Measurements from ENCODE around the gene UGT1A8.
"Not testable (repeated sequence)": the region's sequence is repeated elsewhere in the genome, so short reads cannot be mapped to it uniquely, and the experiment has no call there.

UGT1A8 gene

DNA sequence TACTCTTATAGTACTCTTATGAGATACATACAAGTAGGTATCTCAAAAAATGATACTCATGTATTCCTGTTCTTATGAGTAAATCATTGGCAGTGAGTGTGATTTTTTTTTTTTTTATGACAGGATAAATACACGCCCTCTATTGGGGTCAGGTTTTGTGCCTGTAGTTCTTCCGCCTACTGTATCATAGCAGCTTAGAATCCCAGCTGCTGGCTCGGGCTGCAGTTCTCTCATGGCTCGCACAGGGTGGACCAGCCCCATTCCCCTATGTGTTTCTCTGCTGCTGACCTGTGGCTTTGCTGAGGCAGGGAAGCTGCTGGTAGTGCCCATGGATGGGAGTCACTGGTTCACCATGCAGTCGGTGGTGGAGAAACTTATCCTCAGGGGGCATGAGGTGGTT lies at the start of gene UGT1A8:
Gene UGT1A8 (plus strand): TSS at position 158 of the 400 bp plus-strand sequence. CDS start 75 bp downstream, at position 233.
- DNase-seq (ENCODE audit: extremely low spot score); POLR2A ChIA-PET; CTCF ChIA-PET: not testable (repeated sequence)

DNA sequence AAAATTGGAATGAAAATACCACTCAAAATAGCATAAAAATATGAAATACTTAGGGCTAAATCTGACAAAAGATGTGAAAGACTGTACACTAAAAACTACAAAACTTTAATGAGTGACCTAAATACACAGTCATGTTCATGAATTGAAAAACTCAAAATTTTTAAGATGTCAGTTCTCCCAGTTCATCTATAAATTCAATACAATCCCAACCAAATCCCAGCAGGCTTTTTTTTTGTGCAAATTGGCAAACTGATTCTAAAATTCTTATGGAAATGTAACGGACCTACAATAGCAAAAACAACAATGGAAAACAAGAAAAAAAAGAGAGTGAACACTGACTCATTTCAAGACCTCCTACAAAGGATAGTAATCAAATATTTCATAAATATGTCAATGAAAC lies 46.4 kb upstream of the UGT1A8 start:
- CTCF ChIA-PET: no interaction called here
- POLR2A ChIA-PET: no interaction called here
- TF ChIP-seq, protein P1, sequence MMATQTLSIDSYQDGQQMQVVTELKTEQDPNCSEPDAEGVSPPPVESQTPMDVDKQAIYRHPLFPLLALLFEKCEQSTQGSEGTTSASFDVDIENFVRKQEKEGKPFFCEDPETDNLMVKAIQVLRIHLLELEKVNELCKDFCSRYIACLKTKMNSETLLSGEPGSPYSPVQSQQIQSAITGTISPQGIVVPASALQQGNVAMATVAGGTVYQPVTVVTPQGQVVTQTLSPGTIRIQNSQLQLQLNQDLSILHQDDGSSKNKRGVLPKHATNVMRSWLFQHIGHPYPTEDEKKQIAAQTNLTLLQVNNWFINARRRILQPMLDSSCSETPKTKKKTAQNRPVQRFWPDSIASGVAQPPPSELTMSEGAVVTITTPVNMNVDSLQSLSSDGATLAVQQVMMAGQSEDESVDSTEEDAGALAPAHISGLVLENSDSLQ (IDR thresholded peaks at IDR 0.05): no peak
- no peak for TF ChIP-seq TARDBP (IDR thresholded peaks at IDR 0.05)
- no peak for TF ChIP-seq FOXK2 (IDR thresholded peaks at IDR 0.05)
- no peak for TF ChIP-seq BHLHE40 (IDR thresholded peaks at IDR 0.05; ENCODE audit: borderline replicate concordance)
- no peak for TF ChIP-seq ZNF384 (IDR thresholded peaks at IDR 0.05)
- no peak for TF ChIP-seq FOXA1 (IDR thresholded peaks at IDR 0.05)
- TF ChIP-seq SUZ12 (IDR thresholded peaks at IDR 0.05): no peak
- no peak for TF ChIP-seq HDGF (IDR thresholded peaks at IDR 0.05; ENCODE audit: borderline replicate concordance)
- TF ChIP-seq ELF4 (IDR thresholded peaks at IDR 0.05): no peak
- TF ChIP-seq CTBP1 (IDR thresholded peaks at IDR 0.05; ENCODE audit: borderline replicate concordance): no peak
- TF ChIP-seq FOXM1 (IDR thresholded peaks at IDR 0.05; ENCODE audit: borderline replicate concordance): no peak
- TF ChIP-seq ARNT (IDR thresholded peaks at IDR 0.05): no peak
- no peak for TF ChIP-seq L3MBTL2 (conservative IDR thresholded peaks at IDR 0.05)
- no peak for TF ChIP-seq NFRKB (IDR thresholded peaks at IDR 0.05)
- no peak for TF ChIP-seq LEF1 (IDR thresholded peaks at IDR 0.05; ENCODE audit: borderline replicate concordance)
- TF ChIP-seq SP1 (IDR thresholded peaks at IDR 0.05): no peak
- no peak for DNase-seq (ENCODE audit: extremely low spot score)

DNA sequence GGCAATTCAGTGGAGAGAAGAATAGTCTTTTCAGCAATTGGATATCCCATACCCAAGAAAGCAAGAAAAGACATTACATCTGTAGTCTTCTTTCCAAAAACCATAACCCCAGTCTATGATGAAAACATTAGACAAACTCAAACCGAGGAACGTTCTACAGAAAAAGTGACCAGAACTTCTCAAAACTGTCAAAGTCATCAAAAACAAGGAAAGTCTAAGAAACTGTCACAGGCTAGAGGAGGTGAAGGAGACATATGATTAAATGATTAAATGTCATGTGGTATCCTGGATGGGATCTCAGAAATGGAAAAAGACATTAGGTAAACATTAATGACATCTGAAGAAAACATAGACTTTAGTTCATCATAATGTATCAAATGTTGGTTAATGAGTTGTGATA lies 46.0 kb upstream of the UGT1A8 start:
- CTCF ChIA-PET: no interaction called here
- TF ChIP-seq, protein P1 (IDR thresholded peaks at IDR 0.05): no peak
- no peak for TF ChIP-seq ELF4 (IDR thresholded peaks at IDR 0.05)
- TF ChIP-seq LEF1 (IDR thresholded peaks at IDR 0.05; ENCODE audit: borderline replicate concordance): no peak
- TF ChIP-seq FOXK2 (IDR thresholded peaks at IDR 0.05): no peak
- no peak for TF ChIP-seq FOXA1 (IDR thresholded peaks at IDR 0.05)
- TF ChIP-seq HDGF (IDR thresholded peaks at IDR 0.05; ENCODE audit: borderline replicate concordance): no peak
- no peak for TF ChIP-seq NFRKB (IDR thresholded peaks at IDR 0.05)
- POLR2A ChIA-PET: no interaction called here
- DNase-seq (ENCODE audit: extremely low spot score): no peak

DNA sequence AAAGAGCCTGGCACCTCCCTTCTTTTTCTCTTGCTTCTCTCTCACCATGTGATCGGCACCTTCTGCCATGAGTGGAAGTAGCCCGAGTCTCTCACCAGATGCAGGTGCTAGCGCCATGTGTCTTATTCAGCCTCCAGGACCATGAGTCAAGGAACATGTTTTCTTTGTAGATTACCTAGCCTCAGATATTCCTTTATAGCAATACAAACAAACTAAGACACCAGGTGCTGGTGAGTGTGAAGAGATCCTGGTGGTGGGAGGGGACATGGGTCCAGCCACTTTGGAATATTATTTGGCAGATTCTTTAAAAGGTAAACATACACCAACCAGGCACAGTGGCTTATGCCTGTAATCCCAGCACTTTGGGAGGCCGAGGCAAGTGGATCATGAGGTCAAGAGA lies 45.0 kb upstream of the UGT1A8 start:
- ChIA-PET CTCF (no interaction called here), POLR2A (no interaction called here)
- no peak for DNase-seq (ENCODE audit: extremely low spot score)
- no peak for TF ChIP-seq HDGF (IDR thresholded peaks at IDR 0.05; ENCODE audit: borderline replicate concordance)
- no peak for TF ChIP-seq BHLHE40 (IDR thresholded peaks at IDR 0.05; ENCODE audit: borderline replicate concordance)
- TF ChIP-seq LEF1 (IDR thresholded peaks at IDR 0.05; ENCODE audit: borderline replicate concordance): no peak
- TF ChIP-seq, protein P1 (IDR thresholded peaks at IDR 0.05): no peak
- no peak for TF ChIP-seq TARDBP (IDR thresholded peaks at IDR 0.05)
- TF ChIP-seq SUZ12 (IDR thresholded peaks at IDR 0.05): no peak
- no peak for TF ChIP-seq SP1 (IDR thresholded peaks at IDR 0.05)
- no peak for TF ChIP-seq FOXA1 (IDR thresholded peaks at IDR 0.05)
- TF ChIP-seq L3MBTL2 (conservative IDR thresholded peaks at IDR 0.05): no peak
- no peak for TF ChIP-seq FOXK2 (IDR thresholded peaks at IDR 0.05)
- TF ChIP-seq FOXM1 (IDR thresholded peaks at IDR 0.05; ENCODE audit: borderline replicate concordance): no peak
- TF ChIP-seq ZNF384 (IDR thresholded peaks at IDR 0.05): no peak
- no peak for TF ChIP-seq NFRKB (IDR thresholded peaks at IDR 0.05)
- no peak for TF ChIP-seq CTBP1 (IDR thresholded peaks at IDR 0.05; ENCODE audit: borderline replicate concordance)
- no peak for TF ChIP-seq ARNT (IDR thresholded peaks at IDR 0.05)
- no peak for TF ChIP-seq ELF4 (IDR thresholded peaks at IDR 0.05)

DNA sequence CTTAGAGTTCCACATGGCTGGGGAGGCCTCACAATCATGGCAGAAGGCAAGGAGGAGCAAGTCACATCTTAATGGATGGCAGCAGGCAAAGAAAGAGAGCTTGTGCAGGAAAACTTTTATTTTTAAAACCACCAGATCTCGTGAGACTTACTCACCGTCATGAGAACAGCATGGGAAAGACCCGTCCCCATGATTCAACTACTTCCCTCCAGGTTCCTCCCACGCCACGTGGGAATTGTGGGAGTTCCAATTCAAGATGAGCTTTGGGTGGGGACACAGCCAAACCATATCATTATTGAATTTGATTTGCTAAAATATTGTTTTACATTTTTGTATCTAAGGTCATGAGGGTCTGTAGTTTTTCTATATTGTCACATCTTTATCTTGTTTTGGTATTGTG lies 40.1 kb upstream of the UGT1A8 start:
- CTCF ChIA-PET, POLR2A ChIA-PET: not testable (repeated sequence)

DNA sequence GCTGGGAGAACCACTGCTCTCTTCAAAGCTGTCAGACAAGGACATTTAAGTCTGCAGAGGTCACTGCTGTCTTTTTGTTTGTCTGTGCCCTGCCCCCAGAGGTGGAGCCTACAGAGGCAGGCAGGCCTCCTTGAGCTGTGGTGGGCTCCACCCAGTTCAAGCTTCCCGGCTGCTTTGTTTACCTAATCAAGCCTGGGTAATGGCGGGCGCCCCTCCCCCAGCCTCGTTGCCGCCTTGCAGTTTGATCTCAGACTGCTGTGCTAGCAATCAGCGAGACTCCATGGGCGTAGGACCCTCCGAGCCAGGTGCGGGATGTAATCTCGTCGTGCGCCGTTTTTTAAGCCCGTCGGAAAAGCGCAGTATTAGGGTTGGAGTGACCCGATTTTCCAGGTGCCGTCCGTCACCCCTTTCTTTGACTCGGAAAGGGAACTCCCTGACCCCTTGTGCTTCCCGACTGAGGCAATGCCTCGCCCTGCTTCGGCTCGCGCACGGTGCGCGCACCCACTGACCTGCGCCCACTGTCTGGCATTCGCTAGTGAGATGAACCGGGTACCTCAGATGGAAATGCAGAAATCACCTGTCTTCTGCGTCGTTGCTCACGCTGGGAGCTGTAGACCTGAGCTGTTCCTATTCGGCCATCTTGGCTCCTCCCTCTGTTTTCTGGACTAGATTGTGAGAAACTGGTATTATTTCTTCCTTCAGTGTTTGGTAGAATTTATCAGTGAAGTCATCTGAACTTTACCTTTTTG lies 34.0 kb upstream of the UGT1A8 start:
- DNase-seq (ENCODE audit: extremely low spot score); CTCF ChIA-PET; POLR2A ChIA-PET: not testable (repeated sequence)

More for the DNA sequence above, 40.1 kb upstream of the UGT1A8 start:
- DNase-seq (ENCODE audit: extremely low spot score): not testable (repeated sequence)

DNA sequence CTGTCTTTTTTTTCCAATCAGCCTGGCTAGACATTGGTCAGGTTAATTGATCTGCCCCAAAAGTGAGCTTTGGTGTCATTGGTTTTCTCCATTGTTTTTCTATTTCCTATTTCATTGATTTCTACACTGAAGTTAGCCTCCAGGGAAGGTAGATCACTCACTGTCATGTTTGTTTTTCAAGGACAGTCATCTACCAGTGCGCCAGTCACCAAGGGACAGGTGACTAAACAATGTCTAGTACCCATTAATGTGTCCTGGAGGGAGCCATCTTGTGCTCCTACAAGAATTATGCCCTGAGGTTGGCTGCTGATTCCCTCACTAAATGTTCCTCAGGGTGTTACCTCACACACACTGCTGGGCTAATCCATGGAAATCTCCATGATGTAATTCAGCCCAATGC lies 33.2 kb upstream of the UGT1A8 start:
- no peak for TF ChIP-seq SP1 (IDR thresholded peaks at IDR 0.05)
- TF ChIP-seq LEF1 (IDR thresholded peaks at IDR 0.05; ENCODE audit: borderline replicate concordance): no peak
- no peak for TF ChIP-seq L3MBTL2 (conservative IDR thresholded peaks at IDR 0.05)
- TF ChIP-seq, protein P1 (IDR thresholded peaks at IDR 0.05): no peak
- no peak for TF ChIP-seq CTBP1 (IDR thresholded peaks at IDR 0.05; ENCODE audit: borderline replicate concordance)
- TF ChIP-seq ZNF384 (IDR thresholded peaks at IDR 0.05): no peak
- TF ChIP-seq TARDBP (IDR thresholded peaks at IDR 0.05): no peak
- TF ChIP-seq FOXM1 (IDR thresholded peaks at IDR 0.05; ENCODE audit: borderline replicate concordance): no peak
- no peak for TF ChIP-seq FOXK2 (IDR thresholded peaks at IDR 0.05)
- no peak for TF ChIP-seq SUZ12 (IDR thresholded peaks at IDR 0.05)
- TF ChIP-seq FOXA1 (IDR thresholded peaks at IDR 0.05): no peak
- TF ChIP-seq BHLHE40 (IDR thresholded peaks at IDR 0.05; ENCODE audit: borderline replicate concordance): no peak
- no peak for TF ChIP-seq ARNT (IDR thresholded peaks at IDR 0.05)
- TF ChIP-seq ELF4 (IDR thresholded peaks at IDR 0.05): no peak
- no peak for TF ChIP-seq NFRKB (IDR thresholded peaks at IDR 0.05)
- TF ChIP-seq HDGF (IDR thresholded peaks at IDR 0.05; ENCODE audit: borderline replicate concordance): no peak
- DNase-seq (ENCODE audit: extremely low spot score): no peak
- POLR2A ChIA-PET: no interaction called here
- CTCF ChIA-PET: no interaction called here
